Endothelial cell (in vitro differentiated cells): ENCODE measurements around the gene MYO1E. TPM values are rescaled to one million over a fixed set of nuclear protein-coding genes. Genes with fewer than 3 reads are reported as not detected.

ENCODE experiments used
- DNase-seq: peaks from one replicate; pipeline ENCODE4 v3.0.0; 2021; ENCODE audit warnings: low spot score
- H3K27ac Mint-ChIP-seq: one replicate; pipeline ENCODE4 v1.8.0; 2021; ENCODE audit warnings: mixed read lengths, inconsistent platforms; ENCODE audit not compliant: unreplicated experiment
- H3K27me3 Mint-ChIP-seq: one replicate; pipeline ENCODE4 v1.8.0; 2021; ENCODE audit warnings: mild to moderate bottlenecking, moderate library complexity, mixed read lengths, inconsistent platforms; ENCODE audit not compliant: unreplicated experiment
- H3K36me3 Mint-ChIP-seq: one replicate; pipeline ENCODE4 v1.8.0; 2021; ENCODE audit warnings: mild to moderate bottlenecking, low read depth, mixed read lengths, inconsistent platforms; ENCODE audit not compliant: unreplicated experiment
- H3K4me1 Mint-ChIP-seq: one replicate; pipeline ENCODE4 v1.8.0; 2021; ENCODE audit warnings: mild to moderate bottlenecking, mixed read lengths, inconsistent platforms; ENCODE audit not compliant: unreplicated experiment
- H3K4me3 Mint-ChIP-seq: one replicate; pipeline ENCODE4 v1.8.0; 2021; ENCODE audit warnings: mild to moderate bottlenecking, mixed read lengths, inconsistent platforms; ENCODE audit not compliant: unreplicated experiment
- H3K9me3 Mint-ChIP-seq: one replicate; pipeline ENCODE4 v1.8.0; 2021; ENCODE audit warnings: mixed read lengths, inconsistent platforms; ENCODE audit not compliant: unreplicated experiment
- total RNA-seq: library from RNA; stranded (reverse); fragmentation: NEBNext Ultra II Directional; extraction: Animal tissue kit (Norgen Biotek cat#: 25700); gene quantifications from one replicate; pipeline ENCODE4 v1.2.1, GENCODE V29; 2021; ENCODE audit not compliant: unreplicated experiment
- TF ChIP-seq, protein P1 (sequence below): fragments of 200-600 bp; sonication (generic); IDR thresholded peaks from one replicate; pipeline ENCODE4 v1.5.0; 2021; ENCODE audit warnings: antibody characterized with exemption; ENCODE audit not compliant: unreplicated experiment

MYO1E gene
- total RNA-seq, 1 donor from 2014 or later = 146 TPM

GRCh38 chr15:59206623-59207183 lies 166.0 kb downstream of the MYO1E start, which contains the start of gene LDHAL6B:
LDHAL6B (plus strand) TSS chr15:59206843; CDS start chr15:59206941, 98 bp downstream.
- DNase-seq = no peak
- TF ChIP-seq, protein P1, sequence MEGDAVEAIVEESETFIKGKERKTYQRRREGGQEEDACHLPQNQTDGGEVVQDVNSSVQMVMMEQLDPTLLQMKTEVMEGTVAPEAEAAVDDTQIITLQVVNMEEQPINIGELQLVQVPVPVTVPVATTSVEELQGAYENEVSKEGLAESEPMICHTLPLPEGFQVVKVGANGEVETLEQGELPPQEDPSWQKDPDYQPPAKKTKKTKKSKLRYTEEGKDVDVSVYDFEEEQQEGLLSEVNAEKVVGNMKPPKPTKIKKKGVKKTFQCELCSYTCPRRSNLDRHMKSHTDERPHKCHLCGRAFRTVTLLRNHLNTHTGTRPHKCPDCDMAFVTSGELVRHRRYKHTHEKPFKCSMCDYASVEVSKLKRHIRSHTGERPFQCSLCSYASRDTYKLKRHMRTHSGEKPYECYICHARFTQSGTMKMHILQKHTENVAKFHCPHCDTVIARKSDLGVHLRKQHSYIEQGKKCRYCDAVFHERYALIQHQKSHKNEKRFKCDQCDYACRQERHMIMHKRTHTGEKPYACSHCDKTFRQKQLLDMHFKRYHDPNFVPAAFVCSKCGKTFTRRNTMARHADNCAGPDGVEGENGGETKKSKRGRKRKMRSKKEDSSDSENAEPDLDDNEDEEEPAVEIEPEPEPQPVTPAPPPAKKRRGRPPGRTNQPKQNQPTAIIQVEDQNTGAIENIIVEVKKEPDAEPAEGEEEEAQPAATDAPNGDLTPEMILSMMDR = no peak
- H3K9me3 Mint-ChIP-seq = no peaks in the 10 kb centered on the region
- no peak within 1 kb of the TSS for H3K27ac Mint-ChIP-seq
- no peaks in the 10 kb centered on the region for H3K4me1 Mint-ChIP-seq
- H3K27me3 Mint-ChIP-seq = peaks cover 2% of the 10 kb centered on the region
- H3K36me3 Mint-ChIP-seq = peaks cover 51% of the 10 kb centered on the region
- H3K4me3 Mint-ChIP-seq = peak within 1 kb of the TSS; percentile 54

DNA sequence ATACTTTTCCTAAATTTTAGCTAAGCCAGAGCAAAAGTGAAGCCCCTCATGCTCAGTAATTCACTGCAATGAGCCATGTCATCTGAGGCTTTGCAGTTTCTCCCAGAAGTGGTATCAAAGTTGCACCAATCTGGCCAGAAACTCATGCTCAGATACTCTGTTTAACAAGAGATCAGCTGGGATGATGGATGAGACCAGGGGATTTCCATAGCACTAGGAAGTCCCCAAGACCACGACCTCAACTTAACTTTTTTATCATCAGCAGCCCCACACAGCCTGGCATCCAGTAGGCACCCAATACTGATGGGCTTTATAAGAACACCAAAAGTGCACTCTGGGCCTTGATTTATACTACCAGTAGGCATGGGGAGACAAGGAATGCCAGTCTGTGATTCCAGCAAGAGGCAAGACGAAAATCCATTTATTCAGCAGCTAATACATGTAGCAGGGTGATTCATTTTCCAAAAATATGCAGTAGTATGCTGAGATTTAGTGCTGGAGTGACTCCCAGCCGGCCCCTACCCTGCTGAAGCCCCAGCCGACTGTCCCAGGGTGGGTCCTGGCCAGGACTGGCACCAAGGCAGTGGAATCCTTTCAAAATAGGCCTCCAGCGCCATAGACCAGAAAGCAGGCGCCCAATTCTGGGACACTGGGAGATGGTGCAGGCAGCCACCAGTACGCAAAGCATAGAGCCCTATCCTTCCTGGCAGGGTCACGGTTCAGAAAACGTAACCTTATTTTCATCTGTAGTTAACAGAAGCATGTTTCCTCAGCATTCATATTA lies 166.6 kb downstream of the MYO1E start:
- no peaks in the 10 kb centered on the region for H3K9me3 Mint-ChIP-seq
- H3K27ac Mint-ChIP-seq = no peak overlapping the region
- TF ChIP-seq, protein P1 = no peak
- H3K27me3 Mint-ChIP-seq = peaks cover 4% of the 10 kb centered on the region
- H3K4me1 Mint-ChIP-seq = no peaks in the 10 kb centered on the region
- no peak for DNase-seq
- H3K36me3 Mint-ChIP-seq = peaks cover 46% of the 10 kb centered on the region
- peak overlapping the region; percentile 23 for H3K4me3 Mint-ChIP-seq

- no peak overlapping the region for H3K4me3 Mint-ChIP-seq
- no peaks in the 10 kb centered on the region for H3K4me1 Mint-ChIP-seq
- peaks cover 50% of the 10 kb centered on the region for H3K36me3 Mint-ChIP-seq
- TF ChIP-seq, protein P1 = no peak
- peaks cover 4% of the 10 kb centered on the region for H3K27me3 Mint-ChIP-seq
- H3K27ac Mint-ChIP-seq = no peak overlapping the region
- DNase-seq = no peak
- H3K9me3 Mint-ChIP-seq = no peaks in the 10 kb centered on the region
Measured at GRCh38 chr15:59203657-59204056, 169.0 kb downstream of the MYO1E start.

DNA sequence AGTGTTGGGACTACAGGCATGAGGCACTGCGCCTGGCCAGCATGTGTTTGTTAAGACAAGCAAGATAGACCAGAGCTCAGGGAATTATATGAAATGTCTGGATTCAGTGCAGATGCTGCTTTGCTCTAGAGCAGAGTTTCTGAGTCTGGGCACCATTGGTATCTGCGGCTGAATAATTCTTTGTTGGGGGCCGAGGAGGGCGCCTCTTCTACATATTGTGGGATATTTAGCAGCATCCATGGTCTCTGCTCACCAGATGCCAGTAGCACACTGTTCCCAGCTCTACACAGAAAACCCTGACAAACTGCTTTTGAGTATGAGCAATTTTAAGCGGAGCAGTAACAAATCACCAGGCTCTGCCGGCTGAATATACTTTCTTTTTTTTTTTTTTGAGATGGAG lies 169.7 kb downstream of the MYO1E start:
- Mint-ChIP-seq H3K27me3 (peaks cover 2% of the 10 kb centered on the region), H3K36me3 (peaks cover 46% of the 10 kb centered on the region), H3K9me3 (no peaks in the 10 kb centered on the region), H3K4me3 (no peak overlapping the region), H3K27ac (no peak overlapping the region), H3K4me1 (no peaks in the 10 kb centered on the region)
- TF ChIP-seq, protein P1 = no peak
- no peak for DNase-seq

DNA sequence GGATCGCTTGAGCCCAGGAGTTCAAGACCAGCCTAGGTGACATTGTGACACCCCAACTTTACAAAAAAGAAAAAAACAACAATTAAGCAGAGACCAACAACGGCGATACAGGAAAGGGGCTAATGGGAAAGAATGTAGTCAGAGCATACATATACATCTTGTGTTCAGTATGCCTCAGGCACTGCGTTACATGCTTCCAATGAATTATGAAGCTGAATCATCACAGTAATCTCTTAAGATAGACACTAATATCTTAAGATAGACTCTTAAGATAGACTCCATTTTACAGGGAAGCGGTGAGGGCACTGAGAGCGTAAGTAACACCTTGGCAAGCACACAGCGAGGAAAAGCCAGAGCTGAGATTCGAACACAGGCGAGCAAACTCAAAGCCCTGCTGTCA lies 172.1 kb downstream of the MYO1E start:
- no peak for DNase-seq
- H3K36me3 Mint-ChIP-seq = peaks cover 34% of the 10 kb centered on the region
- no peak overlapping the region for H3K4me3 Mint-ChIP-seq
- peaks cover 2% of the 10 kb centered on the region for H3K27me3 Mint-ChIP-seq
- TF ChIP-seq, protein P1 = no peak
- H3K4me1 Mint-ChIP-seq = no peaks in the 10 kb centered on the region
- no peak overlapping the region for H3K27ac Mint-ChIP-seq
- H3K9me3 Mint-ChIP-seq = no peaks in the 10 kb centered on the region
